Choroid plexus epithelial cell (primary cell): ENCODE results near the gene TGM2.

Source experiments
- DNase-seq: peaks from one replicate; pipeline ENCODE4 v3.0.0-alpha.2; 2010; ENCODE audit warnings: low read depth
- H3K4me3 ChIP-seq: 2 replicates; pipeline ENCODE4 v1.5.1; 2011; ENCODE audit warnings: low read depth, mild to moderate bottlenecking, control low read depth, low read length, moderate library complexity
- CTCF ChIP-seq: conservative IDR thresholded peaks from 2 replicates; pipeline ENCODE4 v1.5.1; 2011; ENCODE audit warnings: low read depth, mild to moderate bottlenecking, control low read depth, inconsistent platforms, low read length, moderate library complexity

Gene TGM2

GRCh38 chr20:38131588-38132121 lies 33.4 kb downstream of the TGM2 start:
- TF ChIP-seq CTCF: no peak
- H3K4me3 ChIP-seq: no peak overlapping the region
- DNase-seq: no peak

GRCh38 chr20:38130687-38131587 lies 34.1 kb downstream of the TGM2 start:
- TF ChIP-seq CTCF: no peak
- no peak overlapping the region for H3K4me3 ChIP-seq
- DNase-seq: no peak

- no peak overlapping the region for H3K4me3 ChIP-seq
- no peak for DNase-seq
- TF ChIP-seq CTCF: no peak
Observed at GRCh38 chr20:38129893-38130609, 35.0 kb downstream of the TGM2 start.

GRCh38 chr20:38129248-38129865 lies 35.7 kb downstream of the TGM2 start:
- H3K4me3 ChIP-seq: no peak overlapping the region
- TF ChIP-seq CTCF: no peak

GRCh38 chr20:38128691-38129090 lies 36.4 kb downstream of the TGM2 start:
- DNase-seq: no peak
- TF ChIP-seq CTCF: no peak
- no peak overlapping the region for H3K4me3 ChIP-seq

More at GRCh38 chr20:38129248-38129865, 35.7 kb downstream of the TGM2 start:
- DNase-seq: no peak

- no peak overlapping the region for H3K4me3 ChIP-seq
- DNase-seq: no peak
- no peak for TF ChIP-seq CTCF
Observed at GRCh38 chr20:38127920-38128528, 37.0 kb downstream of the TGM2 start.
